GM18505 (cell line): ENCODE data around the gene ADCY1.

Source experiments
- ATAC-seq: cut with Tn5 transposase; IDR thresholded peaks from one replicate; pipeline ENCODE4 v1.9.1; 2021; ENCODE audit not compliant: unreplicated experiment
- POLR2A ChIP-seq: IDR thresholded peaks from 4 replicates; pipeline ENCODE4 v1.6.1; 2011; ENCODE audit warnings: borderline replicate concordance; ENCODE audit not compliant: insufficient read depth, insufficient read length; ENCODE audit errors: extremely low read depth

Gene ADCY1

GRCh38 chr7:45627691-45628456 is 53.7 kb downstream of the ADCY1 start:
- TF ChIP-seq POLR2A, result no peak

GRCh38 chr7:45631569-45631968 is 57.4 kb downstream of the ADCY1 start:
- no peak for TF ChIP-seq POLR2A
- no peak for ATAC-seq

More at GRCh38 chr7:45627691-45628456, 53.7 kb downstream of the ADCY1 start:
- ATAC-seq, result no peak

- no peak for TF ChIP-seq POLR2A
- no peak for ATAC-seq
These were observed 62.6 kb downstream of the ADCY1 start for GRCh38 chr7:45636733-45637132.

GRCh38 chr7:45638916-45639315 is 64.7 kb downstream of the ADCY1 start:
- no peak for TF ChIP-seq POLR2A
- ATAC-seq, result no peak

GRCh38 chr7:45642044-45642443 is 67.9 kb downstream of the ADCY1 start:
- TF ChIP-seq POLR2A, result no peak
- no peak for ATAC-seq

- ATAC-seq, result no peak
- no peak for TF ChIP-seq POLR2A
These were observed 69.5 kb downstream of the ADCY1 start for GRCh38 chr7:45643630-45644029.

GRCh38 chr7:45644237-45644636 is 70.1 kb downstream of the ADCY1 start:
- ATAC-seq, result no peak
- TF ChIP-seq POLR2A, result no peak

- ATAC-seq, result no peak
- TF ChIP-seq POLR2A, result no peak
These were observed 71.2 kb downstream of the ADCY1 start for GRCh38 chr7:45645141-45645969.

GRCh38 chr7:45646207-45646821 is 72.1 kb downstream of the ADCY1 start:
- no peak for TF ChIP-seq POLR2A
- no peak for ATAC-seq

GRCh38 chr7:45646996-45647825 is 73.0 kb downstream of the ADCY1 start:
- no peak for TF ChIP-seq POLR2A
- no peak for ATAC-seq

- TF ChIP-seq POLR2A, result no peak
These were observed 74.0 kb downstream of the ADCY1 start for GRCh38 chr7:45647967-45648670.

GRCh38 chr7:45648671-45648995 is 74.5 kb downstream of the ADCY1 start:
- no peak for TF ChIP-seq POLR2A
- no peak for ATAC-seq

More at GRCh38 chr7:45647967-45648670, 74.0 kb downstream of the ADCY1 start:
- no peak for ATAC-seq
